H1 (cell line): Measurements from ENCODE around the gene DRC3. TPM values are rescaled to one million over a fixed set of nuclear protein-coding genes. Genes with fewer than 3 reads are reported as not detected.

Source experiments
- CTCF ChIA-PET: fragments of 300-600 bp; sonication (Branson Sonifier 250); formaldehyde crosslinking; loops from one replicate; lab custom pipeline; 2021; ENCODE audit not compliant: partially characterized antibody; lab: Charles Lee
- POLR2A ChIA-PET: fragments of 300-600 bp; sonication (Branson Sonifier 250); formaldehyde crosslinking; loops from one replicate; lab custom pipeline; 2021; ENCODE audit warnings: inconsistent platforms; ENCODE audit not compliant: partially characterized antibody; lab: Charles Lee
- DNase-seq, 2 experiments: peaks; one replicate each; pipeline versions ENCODE4 v3.0.0 to v3.0.0-alpha.2; 2010 to 2022; ENCODE audit warnings: low spot score in 2 of 2, low read depth in 1 of 2, mixed read lengths in 1 of 2
- FAIRE-seq: peaks from 2 replicates; lab custom pipeline; 2011; peaks lifted over from hg19 to GRCh38; lab: Jason Lieb, UNC
- H2AFZ ChIP-seq: 2 replicates; pipeline ENCODE4 v1.8.1; 2012; ENCODE audit warnings: low read length, inconsistent platforms
- H2AK5ac ChIP-seq: 2 replicates; pipeline ENCODE4 v1.6.1; 2013; ENCODE audit warnings: low read depth, low read length
- H2BK120ac ChIP-seq: replicated peaks from 2 replicates; pipeline ENCODE3; 2013; ENCODE audit warnings: low read depth, low read length, inconsistent platforms
- H2BK12ac ChIP-seq: 2 replicates; pipeline ENCODE4 v1.6.1; 2013; ENCODE audit warnings: low read depth, low read length
- H2BK15ac ChIP-seq: 2 replicates; pipeline ENCODE4 v1.6.1; 2013; ENCODE audit warnings: low read length
- H2BK20ac ChIP-seq: 2 replicates; pipeline ENCODE4 v1.6.1; 2013; ENCODE audit warnings: low read length
- H2BK5ac ChIP-seq: 2 replicates; pipeline ENCODE4 v1.6.1; 2013; ENCODE audit warnings: low read depth, low read length
- H3K14ac ChIP-seq: 2 replicates; pipeline ENCODE4 v1.6.1; 2013; ENCODE audit warnings: inconsistent platforms; ENCODE audit not compliant: insufficient read length
- H3K18ac ChIP-seq: 2 replicates; pipeline ENCODE4 v1.6.1; 2013; ENCODE audit warnings: low read length; ENCODE audit errors: extremely low read depth
- H3K23ac ChIP-seq: 2 replicates; pipeline ENCODE4 v1.6.1; 2013; ENCODE audit warnings: inconsistent platforms; ENCODE audit not compliant: insufficient read length
- H3K23me2 ChIP-seq: 2 replicates; pipeline ENCODE4 v1.6.1; 2013; ENCODE audit warnings: low read depth, low read length
- H3K27ac ChIP-seq: 2 replicates; pipeline ENCODE4 v1.6.1; 2011; ENCODE audit warnings: low read depth, low read length, inconsistent platforms
- H3K27me3 ChIP-seq, 4 experiments: replicated peaks in 1 of 4; 1 replicate in 1 of 4; 2 replicates in 3 of 4; pipeline versions ENCODE4 v1.6.1 to v1.8.1; 2011 to 2013; ENCODE audit warnings: low read length in 3 of 4, mild to moderate bottlenecking in 3 of 4, inconsistent platforms in 2 of 4, mixed read lengths in 2 of 4, moderate library complexity in 1 of 4; ENCODE audit not compliant: control insufficient read depth in 3 of 4, insufficient read depth in 3 of 4; ENCODE audit errors: extremely low read depth in 1 of 4
- H3K36me3 ChIP-seq, 4 experiments: 2 replicates each; pipeline versions ENCODE4 v1.6.1 to v1.8.1; 2011 to 2013; ENCODE audit warnings: mild to moderate bottlenecking in 4 of 4, low read length in 3 of 4, moderate library complexity in 2 of 4, control low read depth in 1 of 4, inconsistent platforms in 1 of 4; ENCODE audit not compliant: insufficient read depth in 4 of 4, control insufficient read depth in 2 of 4
- H3K4ac ChIP-seq: replicated peaks from 2 replicates; pipeline ENCODE3; 2013; ENCODE audit warnings: low read length, low read depth, mixed read lengths, inconsistent platforms; ENCODE audit not compliant: insufficient read length
- H3K4me1 ChIP-seq, 4 experiments: replicated peaks in 1 of 4; 1 replicate in 1 of 4; 2 replicates in 3 of 4; pipeline versions ENCODE4 v1.6.1 to v1.8.1; 2011 to 2013; ENCODE audit warnings: low read length in 3 of 4, inconsistent platforms in 2 of 4, mixed read lengths in 1 of 4; ENCODE audit not compliant: insufficient read depth in 4 of 4, control insufficient read depth in 3 of 4
- H3K4me2 ChIP-seq, 2 experiments: 2 replicates each; pipeline versions ENCODE4 v1.6.1 to v1.8.1; 2011 to 2013; ENCODE audit warnings: low read depth in 2 of 2, low read length in 2 of 2, control low read depth in 1 of 2, inconsistent platforms in 1 of 2, mild to moderate bottlenecking in 1 of 2; ENCODE audit not compliant: insufficient read depth in 1 of 2
- H3K4me3 ChIP-seq, 4 experiments: fragments of 200-600, 300-600 bp in 1 of 4; sonication (generic), shearing (Covaris generic), sonication (Bioruptor Twin) in 1 of 4; 2 replicates each; pipeline versions ENCODE4 v1.5.1 to v1.8.1; 2011 to 2016; ENCODE audit warnings: low read length in 4 of 4, low read depth in 3 of 4, control low read depth in 2 of 4, inconsistent platforms in 2 of 4, mild to moderate bottlenecking in 2 of 4, mixed read lengths in 1 of 4, moderate library complexity in 1 of 4; ENCODE audit not compliant: insufficient read depth in 2 of 4; ENCODE audit errors: extremely low read depth in 1 of 4
- H3K56ac ChIP-seq: replicated peaks from 2 replicates; pipeline ENCODE3; 2013; ENCODE audit warnings: low read depth, mild to moderate bottlenecking, mixed read lengths, low read length, inconsistent platforms; ENCODE audit not compliant: insufficient read length
- H3K79me1 ChIP-seq: 2 replicates; pipeline ENCODE4 v1.6.1; 2013; ENCODE audit warnings: low read depth, low read length, control low read depth
- H3K79me2 ChIP-seq, 2 experiments: 2 replicates each; pipeline versions ENCODE4 v1.6.1 to v1.8.1; 2012 to 2013; ENCODE audit warnings: low read length in 2 of 2, mild to moderate bottlenecking in 2 of 2, inconsistent platforms in 1 of 2; ENCODE audit not compliant: insufficient read depth in 2 of 2, control insufficient read depth in 1 of 2
- H3K9ac ChIP-seq, 4 experiments: replicated peaks in 1 of 4; 1 replicate in 1 of 4; 2 replicates in 3 of 4; pipeline versions ENCODE4 v1.6.1 to v1.8.1; 2011 to 2013; ENCODE audit warnings: low read depth in 3 of 4, low read length in 3 of 4, control low read depth in 2 of 4, mild to moderate bottlenecking in 2 of 4, moderate library complexity in 2 of 4, inconsistent platforms in 1 of 4; ENCODE audit errors: extremely low read depth in 1 of 4
- H3K9me3 ChIP-seq, 2 experiments: 2 replicates each; pipeline versions ENCODE4 v1.6.1 to v1.8.1; 2012 to 2013; ENCODE audit warnings: mild to moderate bottlenecking in 2 of 2, moderate library complexity in 2 of 2, control low read depth in 1 of 2, inconsistent platforms in 1 of 2, low read depth in 1 of 2, low read length in 1 of 2, mixed read lengths in 1 of 2; ENCODE audit not compliant: insufficient read depth in 2 of 2
- H4K20me1 ChIP-seq, 2 experiments: replicated peaks in 1 of 2; 2 replicates each; pipeline versions ENCODE3 to v1.8.1; 2011 to 2013; ENCODE audit warnings: inconsistent platforms in 2 of 2, low read length in 2 of 2, mild to moderate bottlenecking in 1 of 2; ENCODE audit not compliant: insufficient read depth in 2 of 2, control insufficient read depth in 1 of 2
- H4K5ac ChIP-seq: 2 replicates; pipeline ENCODE4 v1.6.1; 2013; ENCODE audit warnings: low read length, low read depth, mixed read lengths, inconsistent platforms; ENCODE audit not compliant: insufficient read length
- H4K8ac ChIP-seq: 2 replicates; pipeline ENCODE4 v1.8.0; 2013; ENCODE audit warnings: mild to moderate bottlenecking, moderate library complexity, low read length, inconsistent platforms; ENCODE audit not compliant: insufficient read depth; ENCODE audit errors: extremely low read depth
- H4K91ac ChIP-seq: replicated peaks from 2 replicates; pipeline ENCODE3; 2013; ENCODE audit warnings: low read length, mixed read lengths, inconsistent platforms; ENCODE audit not compliant: insufficient read length
- CBX5 ChIP-seq: fragments of 300-800, 300-1000 bp; sonication (generic); IDR thresholded peaks from 2 replicates; pipeline ENCODE4 v1.7.1; 2016; ENCODE audit warnings: antibody characterized with exemption, low read length, low read depth
- CHD1 ChIP-seq: IDR thresholded peaks from 2 replicates; pipeline ENCODE4 v1.6.1; 2012; ENCODE audit warnings: low read depth, low read length, improper control_type of control experiment
- WGBS, 2 experiments: shearing (Covaris generic) in 1 of 2; methylation state at CpG; one replicate each; pipeline versions ENCODE4 v1.1.6 to v1.1.7; 2013 to 2015; ENCODE audit warnings: low lambda C conversion rate in 2 of 2, mixed read lengths in 2 of 2, inconsistent platforms in 1 of 2, low coverage in 1 of 2, missing lambda C conversion rate in 1 of 2; ENCODE audit not compliant: insufficient replicate concordance in 2 of 2, insufficient coverage in 1 of 2, insufficient read length in 1 of 2; ENCODE audit errors: extremely low coverage in 1 of 2, missing lambda C conversion rate in 1 of 2; 5-methylcytosine and 5-hydroxymethylcytosine counted together
- polyA plus RNA-seq, 7 experiments: library from polyadenylated mRNA; depleted of rRNA in 3 of 7; stranded (reverse) in 5 of 7; unstranded in 2 of 7; fragments of >200 nt in 5 of 7; fragments of 200-250 nt in 2 of 7; gene quantifications; 1 replicate in 5 of 7; 2 replicates in 1 of 7; 4 replicates in 1 of 7; pipeline versions ENCODE4 v1.2.1 to v1.2.3, GENCODE V29; 2011 to 2013; ENCODE audit warnings: missing spikeins in 2 of 7, mixed read lengths in 2 of 7
- total RNA-seq: library from RNA; stranded (reverse); fragmentation: NEBNext Ultra II Directional; extraction: Animal tissue kit (Norgen Biotek cat#: 25700); gene quantifications from 2 replicates; pipeline ENCODE4 v1.2.1, GENCODE V29; 2021
- TF ChIP-seq, protein P1 (sequence below): IDR thresholded peaks from 2 replicates; pipeline ENCODE4 v1.6.1; 2011; ENCODE audit warnings: low read length, improper control_type of control experiment

Gene DRC3
- total and polyA plus RNA-seq, 2 of the 8 experiments (the other 6 are each of a cell fraction or from before 2014, with no cell fraction given), result 0.59 TPM; not detected in 1

DNA sequence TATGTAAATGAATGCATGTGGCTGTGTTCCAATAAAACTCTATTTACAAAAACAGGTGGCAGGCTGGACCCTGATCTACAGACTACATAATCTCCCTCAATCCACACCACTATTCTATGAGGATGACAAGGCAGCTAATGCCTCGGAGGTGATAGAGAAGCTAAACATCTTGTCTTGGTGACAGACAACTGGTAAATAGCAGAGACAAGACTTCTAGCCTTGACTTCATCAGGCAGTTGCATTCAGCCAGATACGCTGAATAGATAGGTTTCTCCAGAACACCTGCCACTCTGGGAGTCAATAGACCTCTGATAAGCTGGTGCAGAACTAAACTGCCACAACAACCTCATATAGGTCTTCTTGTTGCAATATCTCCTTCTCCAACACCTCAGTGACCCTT lies 63.0 kb downstream of the DRC3 start:
- 96% methylated on average over 2 of the region's 2 CpGs; no CpG with 5 or more reads in 1 of the 2 experiments for WGBS, 2 experiments
- no peak overlapping the region for H2AFZ ChIP-seq

More for the DNA sequence above, 63.0 kb downstream of the DRC3 start:
- Histone ChIP-seq H4K20me1 (peaks cover 3 to 5% of the 10 kb centered on the region in 2 experiments), H2BK20ac (no peak overlapping the region), H2BK12ac (no peak overlapping the region), H3K4me2 (no peak overlapping the region), H4K91ac (no peak overlapping the region), H3K9ac (no peak overlapping the region), H3K23ac (no peak overlapping the region), H4K5ac (no peak overlapping the region), H2BK5ac (no peak overlapping the region), H3K79me2 (peaks cover 0 to 10% of the 10 kb centered on the region in 2 experiments; a peak in 1 of 4 replicates), H3K36me3 (no peaks in the 10 kb centered on the region), H2BK120ac (no peak overlapping the region), H3K4ac (no peak overlapping the region), H3K4me3 (no peak overlapping the region), H2BK15ac (no peak overlapping the region), H3K18ac (no peak overlapping the region), H3K79me1 (peaks cover 5% of the 10 kb centered on the region), H3K14ac (no peak overlapping the region), H3K9me3 (no peaks in the 10 kb centered on the region), H3K23me2 (peaks cover 7% of the 10 kb centered on the region), H3K27ac (no peak overlapping the region), H4K8ac (no peak overlapping the region), H3K27me3 (peaks cover 0 to 6% (median 3%) of the 10 kb centered on the region in 4 experiments; a peak in 2 of 7 replicates), H2AK5ac (no peak overlapping the region), H3K4me1 (peaks cover 0 to 4% (median 2%) of the 10 kb centered on the region in 4 experiments; a peak in 6 of 7 replicates), H3K56ac (no peak overlapping the region)
- TF ChIP-seq CBX5 (no peak), CHD1 (no peak)
- TF ChIP-seq, protein P1, sequence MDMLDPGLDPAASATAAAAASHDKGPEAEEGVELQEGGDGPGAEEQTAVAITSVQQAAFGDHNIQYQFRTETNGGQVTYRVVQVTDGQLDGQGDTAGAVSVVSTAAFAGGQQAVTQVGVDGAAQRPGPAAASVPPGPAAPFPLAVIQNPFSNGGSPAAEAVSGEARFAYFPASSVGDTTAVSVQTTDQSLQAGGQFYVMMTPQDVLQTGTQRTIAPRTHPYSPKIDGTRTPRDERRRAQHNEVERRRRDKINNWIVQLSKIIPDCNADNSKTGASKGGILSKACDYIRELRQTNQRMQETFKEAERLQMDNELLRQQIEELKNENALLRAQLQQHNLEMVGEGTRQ, result no peak
- ChIA-PET CTCF (interaction anchor here (0.7 to 4.4 kb wide), 9 partner anchors 11 to 108 kb away, joined by 3 to 40 read pairs (median 5); no protein-coding TSS in a partner anchor), POLR2A (interaction anchor here (0.9 kb wide), 1 partner anchor 12 kb away, joined by 3 read pairs; no protein-coding TSS in a partner anchor)
- DNase-seq (no peak), FAIRE-seq (no peak)
